OCI-LY7 (cell line): ENCODE data around the gene CERK.

ENCODE experiments used
- EZH2phosphoT487 ChIP-seq: fragments of 200-600 bp; sonication (generic); IDR thresholded peaks from 2 replicates; pipeline ENCODE4 v1.6.1; 2018; ENCODE audit warnings: low read depth, borderline replicate concordance, mild to moderate bottlenecking, mixed run types, antibody characterized with exemption, low read length, moderate library complexity, mixed read lengths
- TF ChIP-seq, protein P1 (sequence below): fragments of 200-600 bp; sonication (generic); conservative IDR thresholded peaks from 2 replicates; pipeline ENCODE4 v1.5.1; 2014; ENCODE audit warnings: mild to moderate bottlenecking, antibody characterized with exemption, low read length, moderate library complexity, mixed read lengths

DNA sequence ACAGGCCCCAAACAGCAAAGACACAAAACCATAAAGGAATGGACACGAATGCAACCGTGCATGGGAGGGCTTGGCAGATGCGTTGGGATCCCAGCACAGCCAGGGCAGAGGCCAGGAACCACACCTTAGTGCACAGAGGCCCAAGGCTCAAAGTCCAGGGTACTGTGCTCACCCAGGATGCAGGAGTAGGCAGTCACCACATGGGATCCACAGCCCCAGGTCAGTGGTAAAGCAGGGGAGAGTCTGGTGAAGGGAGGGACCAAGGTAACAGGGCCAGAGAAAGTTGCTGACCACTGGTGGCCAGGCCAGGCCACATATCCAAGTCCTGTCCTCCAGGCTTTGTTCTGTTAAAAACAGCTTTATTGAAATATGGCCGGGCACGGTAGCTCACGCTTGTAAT lies 6.5 kb upstream of the CERK start:
- TF ChIP-seq, protein P1, sequence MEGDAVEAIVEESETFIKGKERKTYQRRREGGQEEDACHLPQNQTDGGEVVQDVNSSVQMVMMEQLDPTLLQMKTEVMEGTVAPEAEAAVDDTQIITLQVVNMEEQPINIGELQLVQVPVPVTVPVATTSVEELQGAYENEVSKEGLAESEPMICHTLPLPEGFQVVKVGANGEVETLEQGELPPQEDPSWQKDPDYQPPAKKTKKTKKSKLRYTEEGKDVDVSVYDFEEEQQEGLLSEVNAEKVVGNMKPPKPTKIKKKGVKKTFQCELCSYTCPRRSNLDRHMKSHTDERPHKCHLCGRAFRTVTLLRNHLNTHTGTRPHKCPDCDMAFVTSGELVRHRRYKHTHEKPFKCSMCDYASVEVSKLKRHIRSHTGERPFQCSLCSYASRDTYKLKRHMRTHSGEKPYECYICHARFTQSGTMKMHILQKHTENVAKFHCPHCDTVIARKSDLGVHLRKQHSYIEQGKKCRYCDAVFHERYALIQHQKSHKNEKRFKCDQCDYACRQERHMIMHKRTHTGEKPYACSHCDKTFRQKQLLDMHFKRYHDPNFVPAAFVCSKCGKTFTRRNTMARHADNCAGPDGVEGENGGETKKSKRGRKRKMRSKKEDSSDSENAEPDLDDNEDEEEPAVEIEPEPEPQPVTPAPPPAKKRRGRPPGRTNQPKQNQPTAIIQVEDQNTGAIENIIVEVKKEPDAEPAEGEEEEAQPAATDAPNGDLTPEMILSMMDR: no peak
- TF ChIP-seq EZH2phosphoT487: no peak
